Activated naive CD4-positive, alpha-beta T cell (primary cell): ENCODE data around the gene ZBTB17.

ENCODE experiments used
- DNase-seq, 4 experiments: peaks; one replicate each; lab custom pipeline; 2025; lab: John Stamatoyannopoulos, UW

Gene ZBTB17

GRCh38 chr1:15947382-15948090 is 28.4 kb downstream of the ZBTB17 start:
- DNase-seq = no peak

- no peak for DNase-seq
Observed at GRCh38 chr1:15946571-15947381, 29.1 kb downstream of the ZBTB17 start.

GRCh38 chr1:15945832-15946448 is 30.0 kb downstream of the ZBTB17 start:
- DNase-seq = no peak

GRCh38 chr1:15945011-15945831 is 30.7 kb downstream of the ZBTB17 start:
- no peak for DNase-seq

GRCh38 chr1:15944308-15945010 is 31.4 kb downstream of the ZBTB17 start:
- DNase-seq = no peak

GRCh38 chr1:15943992-15944307 is 32.0 kb downstream of the ZBTB17 start:
- no peak for DNase-seq

- DNase-seq = no peak
Observed at GRCh38 chr1:15943328-15943991, 32.4 kb downstream of the ZBTB17 start.

- DNase-seq = no peak
Observed at GRCh38 chr1:15942661-15943327, 33.1 kb downstream of the ZBTB17 start.

GRCh38 chr1:15941899-15942660 is 33.8 kb downstream of the ZBTB17 start:
- DNase-seq = no peak

- DNase-seq = no peak
Observed at GRCh38 chr1:15941044-15941840, 34.7 kb downstream of the ZBTB17 start.

- no peak for DNase-seq
Observed at GRCh38 chr1:15940110-15941043, 35.5 kb downstream of the ZBTB17 start.

GRCh38 chr1:15939181-15940109 is 36.5 kb downstream of the ZBTB17 start:
- DNase-seq = no peak

- DNase-seq = no peak
Observed at GRCh38 chr1:15938628-15939161, 37.2 kb downstream of the ZBTB17 start.

GRCh38 chr1:15937706-15938168 is 38.2 kb downstream of the ZBTB17 start:
- DNase-seq = no peak

GRCh38 chr1:15937146-15937545 is 38.8 kb downstream of the ZBTB17 start:
- no peak for DNase-seq

- no peak for DNase-seq
Observed at GRCh38 chr1:15936025-15936424, 39.9 kb downstream of the ZBTB17 start.
